Measurements from ENCODE around the gene ERF.

DNA sequence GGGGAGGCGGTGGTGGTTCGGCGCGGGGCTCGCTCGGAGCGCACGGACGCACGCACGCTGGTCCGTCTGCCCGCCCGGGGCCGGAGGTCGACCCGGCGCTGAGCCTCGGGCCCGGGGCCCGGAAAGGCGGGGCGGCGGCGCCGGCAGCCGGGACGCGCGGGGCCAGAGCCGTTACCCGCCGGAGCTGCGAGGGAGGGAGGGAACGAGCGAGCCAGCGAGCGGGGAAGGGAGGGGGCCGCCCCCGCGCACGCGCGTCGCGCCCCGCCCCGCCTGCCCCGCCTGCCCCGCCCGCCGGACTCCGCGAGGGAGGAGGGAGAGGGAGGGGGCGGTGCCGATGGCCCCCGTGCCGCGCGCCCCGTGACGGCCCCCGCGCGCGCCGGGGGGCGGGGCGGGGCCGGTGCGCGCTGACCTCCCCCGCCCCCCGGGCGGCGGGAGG lies 29.2 kb upstream of the ERF start:
- TF ChIP-seq, protein P1, sequence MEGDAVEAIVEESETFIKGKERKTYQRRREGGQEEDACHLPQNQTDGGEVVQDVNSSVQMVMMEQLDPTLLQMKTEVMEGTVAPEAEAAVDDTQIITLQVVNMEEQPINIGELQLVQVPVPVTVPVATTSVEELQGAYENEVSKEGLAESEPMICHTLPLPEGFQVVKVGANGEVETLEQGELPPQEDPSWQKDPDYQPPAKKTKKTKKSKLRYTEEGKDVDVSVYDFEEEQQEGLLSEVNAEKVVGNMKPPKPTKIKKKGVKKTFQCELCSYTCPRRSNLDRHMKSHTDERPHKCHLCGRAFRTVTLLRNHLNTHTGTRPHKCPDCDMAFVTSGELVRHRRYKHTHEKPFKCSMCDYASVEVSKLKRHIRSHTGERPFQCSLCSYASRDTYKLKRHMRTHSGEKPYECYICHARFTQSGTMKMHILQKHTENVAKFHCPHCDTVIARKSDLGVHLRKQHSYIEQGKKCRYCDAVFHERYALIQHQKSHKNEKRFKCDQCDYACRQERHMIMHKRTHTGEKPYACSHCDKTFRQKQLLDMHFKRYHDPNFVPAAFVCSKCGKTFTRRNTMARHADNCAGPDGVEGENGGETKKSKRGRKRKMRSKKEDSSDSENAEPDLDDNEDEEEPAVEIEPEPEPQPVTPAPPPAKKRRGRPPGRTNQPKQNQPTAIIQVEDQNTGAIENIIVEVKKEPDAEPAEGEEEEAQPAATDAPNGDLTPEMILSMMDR (conservative IDR thresholded peaks at IDR 0.05; ENCODE audit: low read length), result no peak
- no peak for TF ChIP-seq EZH2phosphoT487 (IDR thresholded peaks at IDR 0.05; ENCODE audit: borderline replicate concordance, low read depth, low read length)
